Measurements from ENCODE around the gene EBF3.
"Not testable (repeated sequence)": the region's sequence is repeated elsewhere in the genome, so short reads cannot be mapped to it uniquely, and the experiment has no call there.

EBF3 gene

GRCh38 chr10:129926066-129927055 is 37.7 kb downstream of the EBF3 start:
- DNase-seq, result no peak

DNA sequence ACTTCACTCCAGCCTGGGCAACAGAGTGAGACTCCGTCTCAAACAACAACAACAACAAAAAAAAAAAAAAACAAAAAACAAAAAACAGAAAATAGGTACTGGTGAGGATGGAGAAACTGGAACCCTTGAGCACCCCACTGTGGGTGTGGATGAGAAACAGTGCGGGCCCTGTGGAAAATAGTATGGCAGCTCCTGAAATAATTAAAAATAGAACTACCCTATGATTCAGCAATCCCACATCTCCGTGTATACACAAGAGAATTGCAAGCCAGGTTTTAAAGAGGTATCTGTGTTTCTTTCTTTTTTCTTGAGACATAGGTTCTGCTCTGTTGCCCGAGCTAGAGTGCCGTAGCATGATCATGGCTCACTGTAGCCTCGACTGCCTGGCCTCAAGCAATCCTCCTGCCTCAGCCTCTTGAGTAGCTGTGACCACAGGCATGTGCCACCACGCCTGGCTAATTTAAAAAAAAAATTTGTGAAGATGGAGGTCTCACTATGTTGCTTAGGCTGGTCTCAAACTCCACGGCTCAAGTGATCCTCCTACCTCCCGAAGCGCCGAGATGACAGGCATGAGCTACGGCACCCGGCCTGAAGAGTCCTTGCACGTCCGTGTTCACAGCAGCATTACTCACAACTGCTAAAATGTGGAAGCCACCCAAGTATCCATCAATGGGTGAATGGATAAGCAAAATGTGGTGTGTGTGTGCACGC is 39.5 kb downstream of the EBF3 start:
- DNase-seq, result no peak

DNA sequence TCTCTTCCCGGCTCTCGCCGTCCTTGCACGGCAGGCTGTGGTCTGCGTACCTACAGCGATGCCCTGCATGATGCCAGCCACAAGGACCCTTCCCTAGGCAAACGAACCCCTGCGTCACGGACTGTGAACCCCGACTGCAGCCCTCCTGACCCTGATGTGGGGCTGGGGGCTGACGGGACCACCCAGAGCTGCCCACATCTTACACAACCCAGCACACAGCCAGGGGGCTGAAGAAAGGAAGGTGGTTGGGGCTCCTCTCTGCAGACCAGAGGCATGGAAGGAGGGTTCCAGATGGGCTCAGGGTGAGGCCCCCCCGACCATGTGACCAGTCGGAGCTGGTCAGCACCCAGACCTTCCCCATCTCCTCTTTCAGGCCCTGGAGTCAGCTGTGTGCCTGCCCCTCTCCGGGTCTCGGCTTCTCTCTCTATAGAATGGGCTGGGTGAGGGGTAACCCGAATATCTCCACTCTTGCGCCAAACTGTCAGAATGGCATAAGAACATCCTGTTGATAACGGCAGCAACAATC is 41.4 kb downstream of the EBF3 start:
- no peak for DNase-seq

DNA sequence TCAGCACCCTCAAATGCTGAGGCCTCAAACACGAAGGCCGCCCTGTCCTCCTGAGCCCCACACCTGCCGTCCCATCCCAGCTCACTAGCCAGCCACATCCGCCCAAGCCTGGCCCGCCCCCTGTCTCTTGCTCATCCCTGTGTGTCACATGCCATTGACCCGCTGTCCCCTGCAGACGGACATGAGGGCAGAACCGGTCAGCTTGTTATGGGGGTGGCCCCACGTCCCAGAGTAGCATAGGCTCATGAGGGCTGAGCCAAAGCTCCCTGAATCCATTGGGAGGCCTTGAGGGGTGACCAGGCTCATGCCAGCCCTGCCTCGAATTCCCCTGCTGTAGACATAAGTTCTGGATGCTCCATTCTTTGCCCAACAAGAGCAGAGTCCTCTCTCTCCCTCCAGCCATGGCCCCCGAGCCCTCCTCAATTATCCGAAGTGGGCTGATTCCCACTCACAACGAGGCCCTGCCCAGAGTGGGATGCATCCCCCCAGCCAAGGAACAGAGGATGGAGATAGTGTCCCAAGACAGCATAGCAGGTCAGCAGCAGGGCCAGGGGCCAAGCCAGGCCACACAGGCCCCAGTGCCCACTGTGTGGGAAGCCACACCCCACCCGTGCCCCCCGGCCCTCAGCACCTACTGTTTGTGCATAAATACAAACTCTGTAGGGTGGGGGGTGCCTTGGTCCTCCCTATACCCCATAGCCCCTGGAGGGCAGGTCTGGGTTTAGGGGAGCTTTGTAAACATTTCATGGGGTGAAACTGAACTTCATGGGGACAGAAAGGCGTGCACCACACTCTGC is 42.1 kb downstream of the EBF3 start:
- DNase-seq, result no peak

DNA sequence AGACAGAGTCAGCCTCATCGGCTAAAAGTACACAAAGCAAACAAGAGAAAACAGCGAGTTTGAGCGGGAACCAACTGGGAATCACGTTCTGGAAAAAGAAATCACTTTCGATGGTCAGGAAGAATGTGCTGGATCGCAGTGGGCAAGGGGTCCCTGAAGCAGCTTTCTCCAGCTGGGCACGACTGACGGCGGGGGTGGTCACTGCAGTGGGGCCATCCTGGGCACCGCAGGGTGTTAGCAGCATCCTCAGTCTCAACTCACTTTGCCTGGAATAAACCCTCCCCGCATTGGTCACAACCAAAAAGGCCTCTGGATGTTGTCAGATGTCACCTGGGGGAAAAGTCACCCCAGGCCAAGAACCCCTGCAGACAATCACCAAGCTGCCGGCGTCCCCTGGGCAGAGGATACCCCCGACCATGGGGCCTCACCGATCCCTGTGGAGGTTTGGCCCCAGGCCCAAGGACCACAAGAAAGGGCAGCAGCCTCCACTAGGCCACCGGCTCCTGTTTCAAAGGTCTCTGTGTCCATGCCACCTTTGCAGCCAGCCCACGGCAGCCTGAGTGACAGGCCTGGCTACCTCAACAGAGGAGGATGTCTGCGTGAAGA is 42.9 kb downstream of the EBF3 start:
- DNase-seq, result no peak

DNA sequence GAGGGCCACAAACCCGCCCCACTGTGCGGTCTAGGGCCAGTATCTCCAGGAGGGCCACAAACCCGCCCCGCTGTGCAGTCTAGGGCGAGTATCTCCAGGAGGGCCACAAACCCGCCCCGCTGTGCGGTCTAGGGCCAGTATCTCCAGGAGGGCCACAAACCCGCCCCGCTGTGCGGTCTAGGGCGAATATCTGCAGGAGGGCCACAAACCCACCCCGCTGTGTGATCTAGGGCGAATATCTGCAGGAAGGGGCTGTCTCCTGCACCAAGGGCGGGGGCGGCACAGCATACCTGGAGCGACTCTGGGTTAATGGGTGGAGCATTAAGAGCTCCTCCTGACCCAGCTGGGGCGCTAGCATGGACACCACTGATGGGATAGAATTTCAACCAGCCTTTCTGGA is 43.9 kb downstream of the EBF3 start:
- not testable (repeated sequence) for DNase-seq

DNA sequence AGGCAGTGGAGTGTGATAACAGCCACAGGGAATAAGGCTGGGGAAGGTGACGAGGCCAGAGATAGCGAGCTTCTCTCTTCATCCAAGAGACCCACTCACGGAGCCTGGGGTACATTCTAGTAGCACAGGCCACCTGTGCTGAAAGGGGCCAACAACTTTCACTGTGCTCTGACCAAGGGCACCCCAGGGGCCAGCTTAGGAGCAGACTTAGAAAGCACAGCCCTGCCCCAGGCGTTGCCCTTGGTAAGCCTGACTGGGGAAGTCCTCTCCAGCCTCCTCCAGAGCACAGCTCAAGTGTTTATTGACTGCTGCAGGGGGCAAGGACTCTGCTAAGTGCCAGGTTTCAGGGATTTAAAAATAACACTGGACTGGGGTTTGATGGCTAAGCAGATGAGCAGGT is 44.7 kb downstream of the EBF3 start:
- DNase-seq, result no peak

DNA sequence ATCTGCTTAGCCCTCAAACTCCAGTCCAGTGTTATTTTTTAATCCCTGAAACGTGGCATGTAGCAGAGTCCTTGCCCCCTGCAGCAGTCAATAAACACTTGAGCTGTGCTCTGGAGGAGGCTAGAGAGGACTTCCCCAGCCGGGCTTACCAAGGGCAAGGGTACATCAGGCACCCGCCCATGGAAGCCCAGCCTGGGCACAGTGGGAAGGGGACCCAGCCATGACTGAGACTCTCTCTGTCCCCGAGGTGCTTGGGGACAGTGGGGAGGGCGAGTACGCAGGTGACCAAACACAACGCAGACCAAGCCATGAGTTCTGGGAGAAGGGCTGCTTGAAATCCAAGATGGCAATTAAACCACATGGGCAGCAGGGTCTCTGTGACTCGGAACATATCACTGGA is 45.2 kb downstream of the EBF3 start:
- DNase-seq, result no peak

GRCh38 chr10:129918401-129918800 is 45.7 kb downstream of the EBF3 start:
- DNase-seq, result no peak

- no peak for DNase-seq
These were observed 46.1 kb downstream of the EBF3 start for GRCh38 chr10:129917936-129918335.

- DNase-seq, result no peak
These were observed 47.5 kb downstream of the EBF3 start for GRCh38 chr10:129916506-129916995.

DNA sequence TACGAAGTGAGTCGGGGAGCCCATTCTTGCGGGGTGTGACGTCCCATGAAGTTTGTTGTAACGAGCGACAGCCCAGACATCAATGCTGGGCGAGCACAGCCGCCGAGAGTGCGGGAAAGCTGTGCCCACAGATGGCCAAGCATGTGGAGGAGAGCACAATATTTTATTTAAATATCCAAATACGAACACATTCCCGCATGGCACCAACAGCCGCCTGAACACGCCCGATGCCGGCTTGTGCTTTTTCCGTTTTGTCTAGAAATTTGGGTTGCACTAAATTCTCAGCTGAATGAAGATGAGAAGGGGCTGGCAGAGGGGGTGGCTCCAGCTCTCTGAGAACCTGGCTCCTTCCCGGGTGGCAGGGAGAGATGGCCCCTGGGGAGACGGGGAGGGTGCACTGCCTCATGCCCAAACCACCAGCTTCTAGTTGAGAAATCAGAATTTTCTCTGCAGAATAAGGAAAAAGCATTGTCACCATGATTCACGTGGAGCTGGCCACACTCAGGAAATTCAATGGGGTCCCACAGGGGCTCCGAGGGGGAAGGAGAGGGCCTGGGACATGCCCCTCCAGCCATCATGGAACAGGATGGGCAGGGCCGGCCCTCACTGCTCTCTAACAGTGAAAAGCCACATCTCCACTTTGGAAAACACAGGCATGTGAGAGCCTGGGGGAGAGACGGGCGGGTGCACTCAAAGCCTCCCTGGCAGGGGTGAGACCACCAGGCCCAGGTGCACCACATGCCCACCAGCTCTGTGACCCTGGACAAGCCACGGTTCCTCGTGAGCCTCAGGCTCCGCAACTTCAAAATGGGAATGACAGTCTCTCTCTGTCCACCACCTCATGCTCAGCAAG is 48.3 kb downstream of the EBF3 start:
- DNase-seq, result no peak

DNA sequence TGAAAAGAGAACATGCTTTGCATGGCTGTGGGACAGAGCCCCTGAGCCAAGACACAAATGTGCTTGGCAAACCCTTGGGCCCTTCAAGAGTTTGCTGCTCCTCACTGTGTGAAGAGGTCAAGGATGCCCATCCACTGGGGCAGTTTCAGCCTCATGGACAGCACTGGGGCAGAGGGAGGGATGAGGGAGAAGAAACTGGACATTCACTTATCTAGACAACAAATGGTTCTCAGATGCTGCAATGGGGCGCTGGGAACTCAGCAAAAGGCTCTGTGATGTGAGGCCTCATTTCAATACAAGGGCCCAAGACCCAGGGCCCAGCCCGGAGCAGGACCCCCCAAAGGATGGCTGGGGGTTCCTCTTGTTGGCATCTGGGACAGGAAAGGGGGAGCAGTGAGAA is 49.1 kb downstream of the EBF3 start:
- DNase-seq, result no peak

DNA sequence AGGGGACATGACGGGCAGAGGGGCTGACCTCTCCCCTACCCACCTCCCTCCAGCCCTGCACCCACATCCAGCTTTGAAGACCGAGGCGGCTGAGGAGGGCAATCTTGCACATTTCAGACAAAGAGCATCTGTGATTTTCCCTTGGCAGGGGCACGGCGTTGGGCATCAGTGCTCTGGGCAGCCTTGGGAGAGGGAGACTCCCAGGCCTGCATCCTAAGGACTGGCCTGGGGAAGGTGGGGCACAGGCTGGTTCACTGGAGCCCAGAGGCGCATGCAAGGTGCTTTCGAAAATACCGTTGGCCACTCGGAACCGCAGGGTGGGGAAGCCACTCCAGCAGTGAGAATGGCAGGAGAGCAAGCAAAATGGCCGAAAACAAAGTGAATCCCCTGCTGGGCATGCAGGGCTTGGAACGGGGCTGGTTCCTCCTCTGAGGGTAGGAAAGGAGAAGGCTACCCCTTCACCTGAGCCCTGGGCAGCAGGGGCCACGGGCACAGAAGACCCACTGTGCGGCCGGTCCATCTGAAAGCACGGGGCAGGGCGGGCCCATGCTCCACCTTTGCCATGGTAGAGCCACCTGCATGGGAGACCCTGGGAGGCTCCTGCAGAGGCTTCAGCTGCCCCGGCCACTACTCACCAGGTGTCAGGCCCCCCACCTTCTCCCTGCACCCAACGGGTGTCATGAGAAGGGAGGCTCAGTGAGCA is 49.8 kb downstream of the EBF3 start:
- DNase-seq, result no peak

DNA sequence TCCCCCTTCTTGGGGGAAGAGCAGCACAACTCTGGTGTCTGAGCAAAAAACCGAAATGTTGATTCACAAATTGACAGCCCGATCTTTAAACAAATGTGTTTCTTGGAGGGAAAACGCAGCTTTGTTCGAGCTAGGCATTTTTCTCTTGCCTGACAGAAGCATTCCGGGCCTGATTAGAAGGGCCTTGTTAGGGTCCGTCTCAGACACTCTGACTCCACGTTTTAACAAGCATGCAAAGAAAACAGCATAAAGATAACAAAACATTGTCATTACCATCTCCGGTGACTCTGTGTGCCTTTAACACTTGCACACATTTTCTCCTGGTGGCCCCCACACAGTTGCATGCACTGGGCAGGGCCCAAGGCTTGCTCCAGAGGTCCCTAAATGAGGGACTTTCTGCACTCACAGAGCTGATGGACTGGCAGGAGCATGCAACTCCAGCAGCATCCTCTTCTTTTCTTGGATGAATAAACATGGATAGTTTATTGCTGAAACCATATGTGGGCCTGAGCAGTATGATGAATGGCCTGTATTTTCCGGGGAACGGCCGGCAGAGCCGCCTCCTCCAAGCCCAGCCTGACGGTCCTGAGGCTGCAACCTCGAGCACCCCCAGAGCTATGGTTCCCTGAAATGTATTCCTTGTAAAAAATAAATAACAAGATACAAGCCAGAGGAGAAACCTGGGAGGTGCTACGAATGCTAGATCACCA is 50.9 kb downstream of the EBF3 start:
- no peak for DNase-seq

- DNase-seq, result no peak
These were observed 51.7 kb downstream of the EBF3 start for GRCh38 chr10:129912166-129912917.

GRCh38 chr10:129911451-129912165 is 52.5 kb downstream of the EBF3 start:
- no peak for DNase-seq

DNA sequence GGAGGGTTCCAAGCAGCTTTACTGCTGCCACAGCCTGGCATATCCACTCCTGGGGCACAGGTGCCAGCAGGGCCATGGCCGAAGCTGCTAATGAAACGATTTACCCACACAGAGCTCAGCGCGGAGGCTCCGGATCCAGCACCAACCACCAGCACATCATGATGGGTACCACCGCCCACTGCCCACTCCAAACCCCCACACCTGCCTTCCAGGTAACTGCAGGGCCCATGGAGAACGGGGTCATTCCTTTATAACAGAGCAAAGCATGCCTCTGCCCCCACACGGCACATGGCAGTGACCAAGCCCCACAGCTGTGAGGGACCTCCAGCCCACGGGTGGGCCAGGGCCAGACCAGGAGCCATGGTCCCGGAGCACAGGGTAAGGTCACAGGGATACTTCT is 53.2 kb downstream of the EBF3 start:
- DNase-seq, result no peak
